ENCODE data around the gene SPATS2L.

SPATS2L gene

DNA sequence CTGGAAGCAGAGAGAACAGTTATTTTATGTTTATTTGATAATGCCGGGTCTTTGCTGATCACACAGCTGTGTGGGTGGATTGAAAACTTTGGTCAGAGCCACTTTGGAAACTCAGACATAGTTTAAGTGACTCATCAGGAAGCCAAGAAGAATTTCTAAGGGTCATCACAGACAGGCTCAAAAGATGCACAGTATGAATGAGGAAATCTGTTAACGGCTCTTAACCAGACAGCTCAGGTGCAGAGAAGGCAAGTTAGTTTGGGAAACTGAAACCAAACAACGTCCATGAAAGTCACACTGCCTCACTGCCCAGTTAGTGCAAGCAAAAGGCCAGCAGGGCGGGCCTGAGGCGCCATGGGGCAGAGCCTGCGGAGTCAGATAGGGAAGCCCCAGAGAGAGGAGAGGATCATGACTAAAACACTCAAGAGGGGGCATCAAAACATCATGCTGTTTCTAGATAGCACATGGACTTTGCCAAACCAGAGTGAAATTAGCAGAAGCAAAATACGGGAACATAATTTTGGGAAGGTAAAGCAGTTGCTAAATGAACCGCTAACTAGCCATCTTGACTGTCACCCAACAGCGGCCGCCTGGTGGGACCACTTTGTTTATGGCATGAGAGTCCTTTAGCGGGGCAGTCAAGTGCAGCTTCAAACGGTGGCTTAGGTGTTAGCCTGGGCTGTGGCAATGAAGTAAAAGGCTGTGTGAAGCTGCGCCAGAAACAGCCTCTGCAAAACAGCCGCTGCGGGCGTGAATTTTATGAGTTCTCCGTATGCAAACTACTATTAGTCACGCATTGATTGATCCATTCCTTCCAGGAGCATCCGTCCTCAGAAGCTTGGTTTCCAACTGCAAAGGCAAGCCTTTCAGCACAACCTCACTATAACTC lies 102.2 kb downstream of the SPATS2L start:
- no peak for DNase-seq (ENCODE audit: low read depth in 2 of 2)

GRCh38 chr2:200411831-200412230 lies 105.3 kb downstream of the SPATS2L start:
- no peak for DNase-seq (ENCODE audit: low read depth in 2 of 2)

GRCh38 chr2:200414367-200414766 lies 107.9 kb downstream of the SPATS2L start:
- no peak for DNase-seq (ENCODE audit: low read depth in 2 of 2)

GRCh38 chr2:200415455-200415854 lies 109.0 kb downstream of the SPATS2L start:
- DNase-seq (ENCODE audit: low read depth in 2 of 2): no peak

GRCh38 chr2:200416878-200417277 lies 110.4 kb downstream of the SPATS2L start:
- DNase-seq (ENCODE audit: low read depth in 2 of 2): no peak

DNA sequence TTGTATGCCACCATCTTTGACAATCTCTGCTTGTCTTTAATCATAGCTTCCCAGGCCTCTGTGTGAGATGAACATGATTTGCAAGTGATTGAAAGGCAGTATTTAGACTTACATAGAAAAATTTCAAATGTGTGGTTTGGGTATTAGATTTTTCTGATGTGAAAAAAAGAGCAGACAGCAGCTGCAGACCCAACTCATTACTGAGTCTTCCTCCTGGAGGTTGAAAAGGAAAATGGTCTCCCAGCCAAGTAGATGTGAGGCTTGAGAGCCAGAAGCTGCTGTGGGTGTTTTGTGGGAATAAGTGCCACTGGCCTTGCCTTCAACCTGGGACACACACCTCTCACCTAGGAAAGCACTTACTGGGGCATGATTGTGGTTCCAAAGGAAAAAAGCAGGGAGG lies 110.9 kb downstream of the SPATS2L start:
- DNase-seq (ENCODE audit: low read depth in 2 of 2): no peak

DNA sequence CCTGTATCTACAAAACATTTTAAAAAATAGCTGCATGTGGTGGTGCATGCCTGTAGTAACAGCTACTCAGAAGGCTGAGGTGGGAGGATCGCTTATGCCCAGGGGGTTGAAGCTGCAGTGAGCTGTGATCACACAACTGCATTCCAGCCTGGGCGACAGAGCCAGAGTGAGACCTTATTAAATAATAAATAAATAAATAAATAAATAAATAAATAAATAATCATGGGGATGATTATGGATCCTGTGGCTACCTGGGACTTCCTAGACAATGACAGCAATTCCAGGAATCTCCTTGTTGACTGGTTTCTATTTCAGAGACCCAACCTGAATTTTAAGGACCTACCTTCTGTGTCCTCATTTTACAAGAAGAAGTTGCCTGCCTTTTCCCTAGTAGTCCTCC lies 111.9 kb downstream of the SPATS2L start:
- no peak for DNase-seq (ENCODE audit: low read depth in 2 of 2)

DNA sequence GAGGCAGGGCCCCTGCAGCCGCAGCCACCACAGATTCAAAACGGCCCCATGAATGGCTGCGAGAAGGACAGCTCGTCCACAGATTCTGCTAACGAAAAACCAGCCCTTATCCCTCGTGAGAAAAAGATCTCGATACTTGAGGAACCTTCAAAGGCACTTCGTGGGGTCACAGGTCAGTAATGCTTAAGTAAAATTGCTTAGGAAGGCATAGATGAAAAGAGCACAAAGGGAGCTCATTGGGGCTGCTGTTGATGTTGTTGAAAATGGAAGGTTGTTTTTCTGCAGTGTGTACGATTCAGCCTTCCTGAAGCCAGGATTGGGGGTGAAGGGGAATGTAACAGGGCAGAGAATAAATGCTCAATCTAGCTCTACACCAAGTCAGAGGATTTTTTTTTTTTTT lies 112.8 kb downstream of the SPATS2L start:
- DNase-seq (ENCODE audit: low read depth in 2 of 2): no peak

- no peak for DNase-seq (ENCODE audit: low read depth in 2 of 2)
Measured at GRCh38 chr2:200421270-200421669, 114.8 kb downstream of the SPATS2L start.

GRCh38 chr2:200422071-200422470 lies 115.6 kb downstream of the SPATS2L start:
- no peak for DNase-seq (ENCODE audit: low read depth in 2 of 2)

- no peak for DNase-seq (ENCODE audit: low read depth in 2 of 2)
Measured at GRCh38 chr2:200422532-200423261, 116.2 kb downstream of the SPATS2L start.

- DNase-seq (ENCODE audit: low read depth in 2 of 2): no peak
Measured at GRCh38 chr2:200423541-200423940, 117.0 kb downstream of the SPATS2L start.

GRCh38 chr2:200425026-200425821 lies 118.7 kb downstream of the SPATS2L start:
- no peak for DNase-seq (ENCODE audit: low read depth in 2 of 2)

DNA sequence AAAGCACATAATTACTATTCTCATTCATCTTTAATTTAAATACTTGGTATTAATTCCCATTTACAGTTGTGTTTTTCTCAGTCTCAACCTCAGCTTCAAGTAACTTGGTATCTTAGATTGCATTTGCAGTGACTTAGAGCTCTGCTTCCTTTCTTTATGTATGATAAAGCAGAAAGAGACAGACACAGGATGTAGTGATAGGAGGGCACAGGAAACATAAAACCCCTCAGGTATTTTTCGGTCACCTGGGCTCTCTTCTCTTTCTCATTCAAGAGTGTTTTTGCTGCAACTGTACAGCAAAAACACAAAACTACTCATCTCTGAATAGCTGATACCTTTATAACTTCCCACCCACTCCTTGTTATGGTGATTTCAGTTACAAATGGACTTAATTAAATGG lies 120.3 kb downstream of the SPATS2L start:
- DNase-seq (ENCODE audit: low read depth in 2 of 2): no peak

- no peak for DNase-seq (ENCODE audit: low read depth in 2 of 2)
Measured at GRCh38 chr2:200428961-200429665, 122.6 kb downstream of the SPATS2L start.

- DNase-seq (ENCODE audit: low read depth in 2 of 2): no peak
Measured at GRCh38 chr2:200430017-200430416, 123.5 kb downstream of the SPATS2L start.

DNA sequence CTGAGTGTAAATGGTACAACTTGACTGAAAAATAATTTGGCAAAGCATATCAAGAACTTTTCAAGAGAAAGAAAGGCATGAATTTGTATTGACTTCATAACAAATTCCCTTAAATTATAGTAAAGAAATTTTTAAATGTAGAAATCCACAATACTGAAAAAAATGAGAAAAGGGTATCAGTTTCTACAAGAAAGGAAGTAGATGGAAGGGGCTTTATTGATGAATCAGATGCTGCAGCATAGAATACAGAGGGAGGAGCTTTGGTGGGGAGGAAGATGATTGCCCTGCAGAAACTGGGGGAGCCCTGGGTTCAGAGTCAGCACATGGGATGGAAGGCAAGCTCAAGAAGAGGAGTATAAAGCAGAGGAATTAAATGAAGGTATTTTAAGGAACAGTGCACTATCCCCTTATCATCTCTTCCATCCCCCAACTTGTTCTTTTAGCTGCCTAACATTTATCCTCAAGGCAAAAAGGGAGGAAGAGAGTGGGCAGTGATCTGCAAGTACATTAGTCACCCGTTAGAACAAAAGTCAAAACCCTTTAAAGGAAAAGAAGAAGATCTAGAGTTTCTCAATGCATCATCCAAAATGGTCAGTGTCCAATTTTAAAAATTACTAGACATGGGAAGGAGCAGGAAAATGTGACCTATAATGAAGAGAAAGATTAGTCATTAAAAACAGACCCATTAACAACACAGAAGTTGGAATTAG lies 125.7 kb downstream of the SPATS2L start:
- DNase-seq (ENCODE audit: low read depth in 2 of 2): no peak

GRCh38 chr2:200435379-200435778 lies 128.9 kb downstream of the SPATS2L start:
- no peak for DNase-seq (ENCODE audit: low read depth in 2 of 2)

DNA sequence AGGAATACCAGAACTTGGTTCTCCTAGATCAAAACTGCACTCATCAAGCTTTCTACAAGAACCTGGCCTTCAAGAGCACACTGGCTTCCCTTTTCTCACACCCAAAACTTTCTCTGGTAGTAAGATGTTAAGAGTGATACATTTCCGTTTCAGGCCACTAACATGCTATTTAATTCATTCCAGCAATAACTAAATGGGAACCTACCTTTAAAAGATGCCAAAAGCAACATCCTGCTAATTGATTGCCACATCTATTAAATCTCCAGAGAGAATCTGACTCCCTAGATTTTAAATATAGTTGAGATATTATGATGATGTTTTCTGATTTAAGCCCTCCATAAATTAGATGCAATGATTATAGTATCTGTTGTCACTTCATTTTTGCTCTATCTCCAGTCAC lies 131.8 kb downstream of the SPATS2L start:
- DNase-seq (ENCODE audit: low read depth in 2 of 2): no peak

DNA sequence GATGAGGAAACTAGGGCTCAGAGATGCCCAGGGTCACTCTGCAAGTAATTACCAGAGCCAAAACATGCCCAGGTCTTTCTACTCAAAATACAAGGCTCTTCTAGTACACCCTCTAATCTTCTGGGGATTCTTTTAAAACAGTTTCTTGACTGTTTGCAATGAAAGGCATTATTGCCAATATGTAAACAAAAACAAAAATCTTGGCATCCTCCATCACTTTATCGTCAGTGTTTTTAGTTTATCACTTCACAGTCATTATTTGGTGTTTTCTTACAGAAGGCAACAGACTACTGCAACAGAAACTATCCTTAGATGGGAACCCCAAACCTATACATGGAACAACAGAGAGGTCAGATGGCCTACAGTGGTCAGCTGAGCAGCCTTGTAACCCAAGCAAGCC lies 132.4 kb downstream of the SPATS2L start:
- no peak for DNase-seq (ENCODE audit: low read depth in 2 of 2)

DNA sequence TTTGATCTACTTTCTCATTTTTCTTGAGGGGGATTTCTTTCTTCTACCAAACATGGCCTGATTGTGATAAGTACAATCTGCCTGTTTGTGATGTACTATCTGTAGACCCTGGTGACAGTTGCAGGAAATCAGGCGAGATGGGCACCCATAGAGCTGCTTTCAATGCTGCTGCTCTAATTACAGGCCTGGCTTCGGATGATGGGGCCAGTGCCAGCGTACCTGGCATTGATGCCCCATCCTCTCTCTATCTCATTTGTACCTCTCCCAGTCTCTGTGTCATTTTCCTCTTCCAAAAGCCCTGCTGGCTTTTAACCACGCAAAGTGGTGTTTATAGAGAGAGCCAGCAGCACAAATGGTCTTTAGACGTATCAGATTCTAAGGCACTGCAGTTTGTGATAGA lies 133.5 kb downstream of the SPATS2L start:
- DNase-seq (ENCODE audit: low read depth in 2 of 2): no peak

Data from stimulated activated CD4-positive, alpha-beta T cell treated with anti-CD3 and anti-CD28 coated beads, Interleukin-12 subunit alpha, Interleukin-12 subunit beta, amount 100 ng/mL, for 24 hours (primary cell).